Tongue (tissue), 2 donors: ENCODE data around the gene STXBP6. TPM values are rescaled to one million over a fixed set of nuclear protein-coding genes. Genes with fewer than 3 reads are reported as not detected.
"Not testable (repeated sequence)": the region's sequence is repeated elsewhere in the genome, so short reads cannot be mapped to it uniquely, and the experiment has no call there.

Experiments used
- DNase-seq: peaks from one replicate; pipeline ENCODE4 v3.0.0-alpha.2; 2015
- total RNA-seq: library from RNA; depleted of rRNA; stranded (reverse); fragments of >200 nt; gene quantifications from one replicate; pipeline ENCODE4 v1.2.3, GENCODE V29; 2014

The STXBP6 gene
- total RNA-seq, 1 donor from 2014 or later = 22.0 TPM

DNA sequence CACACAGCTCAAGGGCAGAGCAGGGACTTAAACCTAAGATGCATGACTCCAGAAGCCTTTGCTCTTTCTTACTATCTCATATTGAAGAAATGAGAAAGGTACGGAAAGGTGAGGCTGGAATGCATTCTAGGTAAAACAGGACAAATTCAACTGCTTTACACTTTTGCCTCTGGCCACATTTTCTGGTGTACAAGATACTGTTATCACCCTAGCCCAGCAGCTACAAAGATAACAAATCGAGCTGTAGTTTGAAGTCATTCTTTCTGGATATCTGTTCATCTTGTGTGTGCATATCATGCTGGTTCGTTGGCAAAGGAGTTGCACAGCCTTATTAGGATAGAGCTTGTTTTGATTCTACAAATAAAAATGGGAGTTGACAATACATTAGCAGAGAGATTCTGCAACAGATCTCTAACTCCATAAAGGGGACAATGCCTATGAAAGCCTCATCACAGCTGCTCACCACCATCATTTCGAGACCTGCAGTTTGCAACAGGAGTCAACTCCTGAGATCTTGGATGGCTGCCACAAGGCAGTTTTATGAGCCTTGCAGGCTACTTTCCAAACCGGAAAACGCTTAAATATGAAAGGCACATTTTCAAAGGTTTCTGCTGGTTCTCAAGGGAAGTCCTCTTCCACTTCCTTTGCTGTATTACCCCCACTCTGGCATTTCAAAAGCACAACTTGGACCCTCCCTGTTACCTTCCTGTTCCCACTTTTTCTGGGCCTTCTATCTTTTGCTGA, 64.9 kb downstream of the STXBP6 start:
- peak; percentile 65 for DNase-seq

DNA sequence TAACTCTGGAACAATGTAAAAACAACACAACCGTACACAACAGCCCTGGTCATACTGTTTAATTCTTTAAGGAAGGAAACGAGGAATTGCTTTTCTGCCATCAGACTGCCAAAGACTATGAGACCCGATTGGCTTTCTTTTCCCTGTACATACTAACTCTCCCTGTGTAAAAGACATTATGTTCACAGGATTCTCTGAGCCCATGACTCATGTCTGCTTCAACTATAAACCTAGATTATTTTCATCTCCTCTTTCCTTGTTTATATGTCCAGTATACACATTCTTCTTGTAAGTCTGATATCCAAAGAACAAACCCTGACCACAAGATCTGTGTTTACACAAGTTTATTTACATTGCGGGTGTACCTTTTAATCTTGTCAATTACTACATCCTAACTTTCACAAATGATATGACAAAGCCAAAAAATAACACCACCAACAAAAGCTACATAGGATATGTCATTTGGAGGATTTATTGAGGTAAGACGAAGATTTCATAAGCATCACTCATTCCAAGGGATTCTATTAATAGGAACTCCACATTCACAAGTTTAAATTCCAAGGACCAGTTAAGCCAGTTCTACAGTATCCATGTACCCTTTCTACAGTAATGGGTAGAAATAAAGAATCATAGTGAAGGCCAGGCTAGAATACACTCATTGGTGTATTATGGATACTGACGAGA, 67.3 kb downstream of the STXBP6 start:
- no peak for DNase-seq

DNA sequence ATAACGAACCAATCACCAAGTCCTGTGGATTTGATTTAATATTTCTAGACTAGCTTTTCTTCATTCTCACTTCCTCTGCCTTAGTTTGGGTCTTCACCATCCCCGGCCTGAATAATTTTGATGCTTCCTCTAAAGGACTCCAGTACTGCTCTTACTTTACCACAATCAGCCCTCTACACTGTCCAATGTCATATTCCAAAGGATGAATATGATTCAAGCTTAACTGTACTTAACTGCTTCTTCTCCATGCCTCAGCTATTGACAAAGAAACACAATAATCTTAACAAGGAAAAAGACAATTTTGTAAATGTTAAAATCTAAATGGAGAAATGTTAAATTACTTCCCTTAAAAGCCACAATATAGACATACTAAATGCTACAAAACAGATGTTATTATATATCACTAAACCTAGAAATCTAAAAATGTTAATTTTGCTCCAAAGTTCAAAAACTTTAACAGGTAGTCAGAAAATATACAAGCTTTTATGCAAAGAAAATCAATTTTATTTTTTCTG, 70.2 kb downstream of the STXBP6 start:
- DNase-seq = no peak

DNA sequence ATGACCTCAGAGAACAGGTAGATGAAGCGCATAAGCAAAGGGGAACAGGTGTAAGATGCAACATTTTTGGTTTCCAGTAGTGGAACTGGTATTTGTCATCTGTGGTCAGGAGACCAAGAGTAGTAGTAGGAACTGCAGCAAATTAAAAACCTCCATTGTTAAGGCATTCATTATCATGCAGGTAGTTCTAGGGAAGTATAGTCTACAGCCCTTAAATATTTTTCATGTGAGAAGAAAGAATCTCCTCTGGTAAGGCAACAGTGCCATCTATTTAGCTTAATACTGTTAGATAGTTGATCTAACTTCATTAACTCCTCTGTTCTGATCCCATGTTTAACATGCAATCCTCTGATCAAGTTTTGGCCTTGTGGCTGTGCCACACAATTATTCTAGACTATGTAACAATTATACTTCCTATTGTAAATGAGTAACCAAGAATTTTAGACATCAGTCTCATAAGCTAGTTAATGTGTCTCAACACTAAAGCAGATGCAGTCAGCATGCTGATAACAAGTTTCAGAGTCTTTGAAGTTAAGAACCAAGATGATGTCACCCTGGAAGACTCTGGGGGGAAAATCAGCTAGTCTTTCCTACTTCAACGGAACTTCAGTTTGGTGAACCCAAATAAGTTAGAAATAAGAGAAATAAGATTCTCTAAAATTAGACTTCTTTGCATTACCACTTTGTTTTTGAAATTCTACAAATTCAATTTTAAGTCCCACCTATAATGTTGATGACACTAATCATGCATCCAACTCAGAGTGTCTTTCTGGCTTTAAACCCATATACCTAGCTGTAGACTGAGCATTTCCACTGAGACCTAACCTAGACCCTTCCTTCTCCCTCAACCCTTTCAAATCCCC, 70.9 kb downstream of the STXBP6 start:
- no peak for DNase-seq

DNA sequence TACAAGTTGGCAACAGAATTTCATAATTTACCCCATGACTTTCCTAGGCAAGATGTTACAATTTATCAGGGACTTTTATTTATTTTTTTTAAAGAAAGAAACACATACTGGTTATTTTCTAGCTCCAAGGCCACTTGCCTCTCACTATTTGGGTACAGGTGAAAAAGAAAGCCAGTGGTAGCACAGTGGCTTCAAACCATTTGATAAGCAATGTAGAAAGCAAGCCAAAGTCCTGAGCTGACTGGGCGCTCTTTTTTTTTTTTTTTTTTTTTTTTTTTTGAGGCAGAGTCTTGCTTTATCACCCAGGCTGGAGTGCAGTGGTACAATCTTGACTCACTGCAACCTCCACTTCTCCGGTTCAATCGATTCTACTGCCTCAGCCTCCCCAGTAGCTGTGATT, 73.3 kb downstream of the STXBP6 start:
- DNase-seq = no peak

DNA sequence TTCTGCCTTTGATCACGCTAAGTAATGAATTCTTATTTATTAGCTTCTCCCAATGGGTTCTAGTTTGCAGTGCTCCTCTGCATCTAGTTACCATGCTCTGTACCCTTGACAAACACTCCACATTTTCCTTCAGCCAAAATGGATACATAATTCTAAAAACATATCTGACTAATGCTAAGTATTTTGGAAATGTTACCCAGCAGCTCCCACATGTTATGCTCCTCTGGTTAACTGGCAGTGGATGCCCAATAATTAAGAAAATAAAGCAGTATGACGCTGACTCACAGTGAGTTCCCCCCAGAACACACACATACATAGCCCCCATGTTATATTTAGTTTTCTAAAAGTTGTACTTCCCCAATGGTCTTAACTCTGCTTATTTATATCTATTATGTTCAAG, 74.6 kb downstream of the STXBP6 start:
- no peak for DNase-seq

DNA sequence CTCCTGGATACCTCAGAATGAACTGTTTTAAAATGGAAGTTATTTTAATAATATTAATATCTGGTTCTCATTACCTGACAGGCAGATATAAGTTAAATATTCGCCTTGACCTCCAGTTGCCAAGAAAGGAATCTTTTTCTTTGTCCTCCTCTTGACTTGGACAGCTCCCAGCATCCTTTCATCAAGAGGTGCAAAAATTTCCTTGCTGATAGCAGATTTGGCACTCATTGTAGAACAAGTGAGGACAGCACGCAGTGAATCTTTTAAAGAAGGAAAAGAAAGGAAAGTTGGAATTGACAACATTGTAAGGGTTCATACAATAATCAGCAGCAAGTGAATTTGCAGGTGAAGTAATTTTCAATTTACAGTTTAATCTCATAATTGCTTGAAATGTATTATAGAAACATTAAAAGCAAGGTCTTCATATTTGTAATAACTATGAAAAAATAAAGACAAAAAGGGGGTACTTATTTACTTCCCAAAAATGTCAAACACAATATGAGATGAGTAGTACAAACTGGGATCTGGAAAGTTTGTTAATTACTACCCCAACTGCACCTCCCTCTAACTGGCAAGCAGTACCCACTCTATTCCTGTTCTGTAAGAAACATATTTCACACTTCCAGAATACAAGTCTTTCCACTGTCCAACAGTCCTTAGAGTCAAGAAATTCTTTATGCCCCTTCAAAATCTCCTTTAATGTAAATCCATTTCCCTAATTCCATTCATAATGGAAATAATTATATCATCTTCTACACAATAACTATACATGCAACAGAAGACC, 75.2 kb downstream of the STXBP6 start:
- no peak for DNase-seq

DNA sequence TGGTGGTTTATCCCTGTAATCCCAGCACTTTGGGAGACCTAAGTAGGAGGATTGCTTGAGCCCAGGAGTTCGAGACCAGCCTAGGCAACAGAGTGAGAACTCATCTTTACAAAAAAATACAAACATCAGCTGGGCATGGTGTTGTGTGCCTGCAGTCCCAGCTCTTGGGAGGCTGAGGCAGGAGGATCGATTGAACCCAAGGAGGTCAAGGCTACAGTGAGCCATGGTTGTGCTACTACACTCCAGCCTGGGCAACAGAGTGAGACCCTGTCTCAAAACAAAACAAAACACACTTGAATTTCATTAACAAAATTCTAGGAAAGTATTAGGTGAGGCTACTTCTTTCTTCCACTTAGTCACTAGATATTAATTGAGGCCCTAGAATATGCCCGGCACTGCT, 77.1 kb downstream of the STXBP6 start:
- DNase-seq = no peak

DNA sequence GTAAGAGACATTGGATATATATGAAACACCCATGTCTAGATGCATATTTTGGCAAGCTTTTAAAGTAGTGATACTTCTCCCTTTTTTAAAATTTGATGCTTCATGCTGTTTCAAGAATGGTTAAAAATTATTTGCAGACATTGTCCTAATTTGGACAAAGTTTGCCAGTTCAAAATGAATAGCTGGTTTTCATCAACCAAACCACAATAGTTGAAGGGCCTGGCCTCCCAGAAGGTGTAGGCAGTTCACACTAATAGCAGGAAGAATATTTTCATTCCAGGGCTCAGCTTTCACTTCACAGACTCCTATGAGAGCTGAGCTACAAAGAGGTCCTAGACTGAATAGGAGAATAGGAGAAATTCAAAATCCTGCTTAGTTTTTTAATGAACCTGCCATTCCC, 78.7 kb downstream of the STXBP6 start:
- DNase-seq = no peak

DNA sequence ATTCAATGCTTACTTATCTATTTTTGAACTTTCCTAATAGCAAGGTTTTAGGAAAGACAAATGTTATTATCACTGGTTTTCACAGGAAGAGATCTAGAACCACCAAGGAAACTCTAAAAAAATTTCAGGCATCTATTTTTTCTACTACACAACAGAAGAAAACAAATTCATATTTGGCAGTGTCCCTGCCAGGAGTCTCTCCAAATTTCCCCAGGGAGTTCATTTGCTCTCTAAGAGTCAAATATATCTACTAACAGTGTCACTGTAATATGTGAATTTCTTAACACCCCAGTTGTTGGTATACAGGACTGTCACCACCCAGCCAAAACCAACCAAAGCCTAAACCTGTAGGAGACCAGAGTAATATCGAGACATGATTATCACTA, 83.4 kb downstream of the STXBP6 start:
- DNase-seq = no peak

DNA sequence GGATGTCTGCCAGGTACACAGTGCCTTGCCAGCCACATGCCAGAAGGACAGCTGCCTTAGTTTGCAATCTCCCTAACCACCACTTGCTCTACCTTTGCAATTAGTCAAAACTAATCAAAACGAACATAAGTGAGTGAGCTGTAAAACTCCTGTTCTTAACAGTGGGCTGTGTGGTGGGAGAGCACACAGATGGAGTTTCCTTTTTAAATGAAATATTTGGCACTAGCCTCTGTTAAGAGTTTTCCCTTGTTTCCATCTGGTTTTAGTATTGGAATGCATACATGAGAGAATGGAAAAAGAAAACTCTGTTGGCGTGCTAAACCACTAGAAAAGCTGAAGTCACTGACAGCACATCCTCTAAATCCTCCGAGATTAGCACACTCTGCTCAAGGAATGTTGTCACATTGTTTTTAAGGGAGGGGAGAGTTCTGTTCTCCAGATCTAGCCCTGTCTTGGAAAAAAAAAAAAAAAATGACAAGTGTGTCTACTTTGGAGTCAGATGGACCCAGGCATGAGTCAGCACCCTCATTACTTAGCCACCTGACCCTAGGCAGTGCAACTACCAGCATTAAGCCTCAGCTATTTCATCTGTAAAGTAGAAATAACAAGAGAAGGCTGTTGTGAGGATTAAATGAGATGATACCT, 83.9 kb downstream of the STXBP6 start:
- peak; percentile 94 for DNase-seq

DNA sequence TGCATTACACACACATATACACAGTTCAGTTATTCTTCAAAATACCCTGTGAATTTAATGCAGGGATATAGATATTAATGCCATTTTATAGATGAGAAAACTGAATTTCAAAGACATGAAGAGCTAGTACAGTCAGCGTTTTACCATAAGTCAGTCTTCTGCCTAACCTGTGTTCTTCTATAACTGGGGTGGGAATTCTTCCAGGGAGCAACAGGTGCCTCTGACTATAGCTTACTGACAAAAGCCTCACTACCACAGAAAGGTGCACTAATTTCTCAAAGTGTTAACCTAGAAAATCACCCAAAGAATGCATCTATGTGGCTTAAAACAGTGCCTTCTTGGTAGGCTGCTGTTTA, 84.4 kb downstream of the STXBP6 start:
- no peak for DNase-seq

DNA sequence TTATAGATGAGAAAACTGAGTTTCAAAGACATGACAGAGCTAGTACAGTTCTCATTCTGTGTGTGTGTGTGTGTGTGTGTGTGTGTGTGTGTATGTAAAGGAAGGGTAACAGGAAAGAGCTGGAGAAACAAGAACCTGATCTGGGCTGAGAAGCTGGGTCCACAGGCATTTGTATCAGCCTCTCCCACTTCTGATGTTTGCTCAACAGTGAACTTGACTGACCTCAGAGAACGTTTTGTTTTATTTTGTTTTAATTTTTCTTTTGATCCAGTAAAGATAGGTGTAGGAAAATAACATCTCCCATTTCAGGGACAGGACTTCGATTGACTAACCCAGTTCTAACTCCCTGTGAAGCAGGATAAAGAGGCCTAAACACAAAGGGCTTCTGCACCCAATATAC, 85.4 kb downstream of the STXBP6 start:
- no peak for DNase-seq

DNA sequence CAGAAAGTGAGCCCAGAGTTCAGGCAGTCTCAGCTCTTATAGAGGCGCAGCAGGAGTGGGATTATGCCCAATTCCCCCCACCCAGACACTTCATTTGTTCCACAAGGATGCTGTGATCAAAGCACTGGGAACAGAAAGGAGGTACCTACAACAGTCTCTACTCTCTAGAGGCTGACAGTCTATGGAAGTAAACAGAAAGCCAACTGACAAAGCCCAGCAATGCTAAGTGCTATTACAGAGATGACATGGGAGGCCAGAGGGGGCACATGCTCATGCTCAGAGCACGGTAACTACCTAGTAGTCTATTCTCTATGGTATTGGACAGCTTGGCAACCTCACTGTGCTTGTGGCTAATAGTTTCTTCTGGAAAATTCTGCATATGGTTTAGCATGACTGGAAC, 85.9 kb downstream of the STXBP6 start:
- no peak for DNase-seq

DNA sequence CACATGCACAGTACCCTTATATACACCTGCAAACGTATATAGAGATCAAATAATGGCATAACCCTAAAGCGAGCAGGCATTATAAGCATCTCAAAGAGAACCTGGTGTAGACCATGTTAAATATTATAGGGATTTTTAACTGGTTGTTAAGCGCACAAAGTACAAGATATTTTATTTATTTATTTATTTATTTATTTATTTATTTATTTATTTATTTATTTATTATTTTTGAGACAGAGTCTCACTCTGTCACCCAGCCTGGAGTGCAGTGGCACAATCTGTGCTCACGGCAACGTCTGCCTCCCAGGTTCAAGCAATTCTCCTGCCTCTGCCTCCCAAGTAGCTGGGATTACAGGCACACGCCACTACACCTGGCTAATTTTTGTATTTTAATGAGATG, 87.8 kb downstream of the STXBP6 start:
- DNase-seq = not testable (repeated sequence)

DNA sequence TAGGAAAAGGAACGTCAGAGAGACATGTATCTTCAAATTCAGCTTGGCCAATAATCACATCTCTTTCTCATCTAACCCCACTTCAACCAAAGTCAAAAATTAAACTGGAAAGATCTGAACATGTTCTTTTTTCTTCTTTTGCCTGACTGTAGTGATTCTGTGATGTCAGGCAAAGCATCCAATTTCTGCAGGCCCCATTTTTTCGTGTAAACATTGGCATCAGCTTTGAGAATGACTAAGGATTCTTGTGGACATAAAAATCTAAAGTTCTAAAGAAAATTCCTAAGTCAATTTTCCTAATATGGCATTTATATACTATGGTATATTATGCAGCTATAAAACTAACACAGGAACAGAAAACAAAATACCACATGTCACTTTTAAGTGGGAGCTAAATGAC, 89.1 kb downstream of the STXBP6 start:
- no peak for DNase-seq

DNA sequence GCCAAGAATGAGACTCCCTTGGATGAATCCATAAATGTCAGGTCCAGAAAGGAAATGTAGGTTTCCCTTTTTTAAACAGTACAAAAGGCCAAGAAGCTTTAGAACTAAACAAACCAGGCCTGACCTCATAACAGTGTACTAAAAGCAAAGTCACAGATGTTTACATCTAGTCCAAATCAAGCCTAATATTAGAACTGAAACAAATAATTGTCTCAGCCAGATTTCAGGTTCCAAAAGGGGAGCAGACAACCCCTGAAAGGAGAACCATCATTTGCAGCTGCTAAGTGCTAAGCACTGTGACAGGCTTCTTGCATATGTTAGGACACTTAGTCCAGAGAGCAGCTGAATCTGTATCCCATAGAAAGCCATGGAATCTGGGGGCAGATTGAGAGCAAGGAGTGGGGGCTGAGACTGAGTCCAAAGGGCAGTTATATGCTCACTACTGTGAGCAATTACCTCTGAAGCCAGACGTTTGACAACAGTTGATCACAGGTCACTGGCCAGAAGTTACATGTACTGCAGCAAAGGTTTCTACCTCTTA, 90.1 kb downstream of the STXBP6 start:
- DNase-seq = peak; percentile 83

DNA sequence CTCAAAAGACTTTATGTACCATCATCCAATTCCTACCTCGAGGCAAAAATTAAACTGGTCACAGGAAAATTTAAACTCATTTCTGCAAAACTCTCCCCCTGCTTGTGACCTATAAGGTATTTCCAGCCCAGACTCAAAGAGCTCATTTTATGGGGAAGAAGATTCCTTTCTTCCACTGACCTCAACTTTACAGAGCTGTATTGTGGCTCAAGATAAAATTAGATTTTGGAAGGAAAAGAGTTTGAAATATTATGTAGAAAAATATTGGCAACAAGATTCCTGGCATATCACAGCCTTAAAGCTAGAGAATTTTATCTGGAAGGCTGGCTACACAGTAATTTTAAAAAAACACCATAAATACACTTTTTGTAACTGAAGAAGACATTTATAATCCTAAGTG, 91.7 kb downstream of the STXBP6 start:
- DNase-seq = no peak

DNA sequence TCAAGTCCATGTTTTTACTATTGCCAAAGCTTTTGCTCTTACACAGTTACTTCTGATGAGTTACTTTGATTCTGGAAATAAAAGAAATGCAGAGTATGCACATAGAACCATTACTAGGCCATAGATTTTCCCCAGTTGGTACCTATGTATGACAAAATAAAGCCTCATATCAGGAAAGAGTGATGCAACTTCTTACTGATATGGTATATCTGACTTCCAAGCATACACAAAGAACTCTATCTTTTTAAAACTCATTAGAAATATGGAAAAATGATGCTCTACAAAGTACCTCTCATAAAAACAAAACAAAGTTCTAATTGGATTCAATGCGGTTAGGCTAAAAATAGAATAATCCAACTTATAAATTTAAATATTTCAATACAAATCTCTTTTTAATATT, 92.1 kb downstream of the STXBP6 start:
- DNase-seq = no peak

DNA sequence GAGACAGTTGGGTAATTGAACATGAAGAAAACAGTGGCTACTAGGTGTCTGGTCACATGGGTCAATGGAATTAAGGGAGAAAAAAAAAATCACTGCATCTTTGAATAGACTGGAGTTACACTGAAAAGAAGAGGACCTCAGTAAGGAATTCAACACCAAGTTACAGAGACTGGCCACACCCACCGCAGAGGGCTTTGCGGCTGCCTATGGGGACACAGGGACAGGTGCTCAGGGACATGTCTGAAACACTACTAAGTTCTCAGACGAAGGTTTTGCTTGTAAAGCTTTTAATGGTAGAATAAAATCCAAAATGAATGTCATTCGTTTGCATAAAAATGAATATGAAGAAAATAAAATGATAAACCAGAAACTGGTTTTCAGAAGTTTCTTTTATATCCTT, 93.8 kb downstream of the STXBP6 start:
- DNase-seq = peak; percentile 39

DNA sequence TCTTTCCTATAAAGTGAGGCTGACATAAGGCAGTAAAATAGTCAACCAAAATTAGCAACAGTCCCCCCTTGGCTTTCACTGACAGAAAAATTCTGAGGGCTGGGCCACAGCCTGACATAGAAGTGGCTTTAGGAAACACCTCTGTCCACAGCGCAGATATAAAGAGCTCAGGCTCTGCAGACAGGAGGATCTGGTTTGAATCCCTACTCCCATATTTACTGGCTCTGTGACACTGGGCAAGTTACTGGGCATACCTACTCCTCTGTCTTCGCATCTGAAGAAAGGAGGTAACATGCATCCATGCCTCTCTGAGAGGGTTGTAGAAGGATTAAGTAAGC, 95.3 kb downstream of the STXBP6 start:
- DNase-seq = no peak
